GM19438 (cell line): ENCODE data around the gene GALNTL6.
"Not testable (repeated sequence)": the region's sequence is repeated elsewhere in the genome, so short reads cannot be mapped to it uniquely, and the experiment has no call there.

Experiments used
- ATAC-seq: cut with Tn5 transposase; IDR thresholded peaks from one replicate; pipeline ENCODE4 v1.9.1; 2021; ENCODE audit warnings: low read depth; ENCODE audit not compliant: unreplicated experiment

GALNTL6 gene

DNA sequence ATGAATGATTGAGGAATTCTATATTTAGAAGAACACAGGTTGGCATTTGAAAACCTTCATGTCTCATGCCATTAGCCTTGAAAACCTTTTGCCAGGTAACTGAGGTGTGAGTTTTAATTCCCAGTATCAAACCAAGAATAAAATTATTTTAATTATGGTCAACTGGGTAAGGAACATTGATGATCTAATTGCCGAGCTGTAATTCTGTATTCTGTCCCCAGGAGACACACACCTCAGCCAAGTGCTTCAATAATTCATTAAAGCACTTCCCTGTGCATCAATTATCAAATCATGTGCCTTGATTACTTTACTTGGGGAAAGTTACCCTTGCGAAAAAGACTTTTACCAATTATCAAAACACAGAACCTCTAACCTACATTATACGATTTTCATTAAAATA lies 1023.5 kb downstream of the GALNTL6 start:
- no peak for ATAC-seq

DNA sequence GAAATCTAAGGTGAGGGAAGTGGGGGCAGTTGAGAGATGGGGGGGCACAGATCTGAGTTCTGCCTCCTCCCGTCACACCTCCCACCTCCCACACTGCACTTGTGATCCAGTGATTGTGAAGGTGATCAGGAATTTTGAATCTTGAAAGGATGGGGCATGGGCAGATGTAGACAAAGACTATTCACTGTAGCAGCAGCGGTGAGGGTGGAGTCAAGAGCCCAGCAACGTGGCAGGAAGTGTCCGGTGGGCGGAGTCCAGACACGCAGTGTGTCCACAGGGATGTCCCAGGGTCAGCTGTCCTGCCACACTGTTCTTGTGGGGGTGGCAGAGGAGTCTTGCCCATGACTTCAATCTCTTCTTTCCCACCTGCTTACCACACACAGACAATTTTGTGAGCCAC lies 1024.9 kb downstream of the GALNTL6 start:
- ATAC-seq, result no peak

DNA sequence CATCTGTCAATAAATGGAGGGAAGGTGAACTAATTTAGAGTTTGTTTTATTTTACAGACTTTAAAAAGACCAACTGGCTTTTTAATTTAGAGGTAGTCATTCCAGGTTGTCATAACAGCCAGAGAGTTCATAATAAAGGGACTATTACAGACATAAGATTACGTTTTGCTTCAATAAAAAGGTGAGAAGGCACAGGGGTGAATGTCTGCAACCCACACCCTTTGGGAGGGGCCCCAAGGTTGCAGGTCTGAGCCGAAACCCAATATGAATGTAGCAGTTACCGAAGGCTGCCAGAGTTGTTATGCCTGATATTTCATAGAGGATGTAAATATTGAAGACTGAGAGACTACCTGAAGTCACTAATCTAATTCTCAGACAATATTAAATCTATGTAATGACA lies 1025.7 kb downstream of the GALNTL6 start:
- ATAC-seq, result no peak

DNA sequence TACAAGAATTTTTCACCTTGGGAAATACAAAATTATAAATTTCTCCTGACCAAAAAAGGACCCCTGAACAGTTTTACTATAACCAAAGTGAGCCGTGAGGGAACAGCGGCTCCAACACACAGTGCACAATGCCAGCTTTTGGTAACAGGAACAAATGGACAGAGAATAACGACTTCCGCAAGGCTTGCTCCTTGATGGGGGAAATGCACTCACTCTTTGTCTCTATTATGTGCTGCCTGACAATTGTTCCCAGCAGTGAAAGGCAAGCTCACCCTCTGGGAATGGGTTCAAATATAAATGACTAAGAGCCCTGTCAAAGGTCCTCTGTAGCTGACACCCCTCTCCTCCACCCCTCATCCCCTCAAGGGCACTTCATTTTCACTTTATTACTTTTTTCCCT lies 1029.6 kb downstream of the GALNTL6 start:
- no peak for ATAC-seq

DNA sequence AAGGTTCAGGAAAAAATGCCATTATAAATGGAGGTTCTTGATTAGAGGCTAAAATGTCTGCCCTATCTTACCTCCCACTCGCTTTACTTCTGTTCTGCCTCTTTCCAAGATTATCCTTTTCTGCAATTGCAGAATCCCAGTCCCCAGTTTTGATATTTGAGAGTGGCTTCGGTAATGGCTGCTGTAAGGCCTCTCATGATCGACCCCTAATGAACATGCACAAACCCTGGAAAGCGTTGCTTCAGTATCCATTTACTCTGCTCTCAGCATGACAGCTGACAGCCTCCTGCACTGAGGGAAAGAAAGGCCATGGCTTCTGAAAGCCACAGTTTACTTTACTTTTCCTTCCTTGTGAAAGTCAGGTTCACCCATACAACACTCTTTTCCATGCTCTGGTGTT lies 1030.0 kb downstream of the GALNTL6 start:
- no peak for ATAC-seq

DNA sequence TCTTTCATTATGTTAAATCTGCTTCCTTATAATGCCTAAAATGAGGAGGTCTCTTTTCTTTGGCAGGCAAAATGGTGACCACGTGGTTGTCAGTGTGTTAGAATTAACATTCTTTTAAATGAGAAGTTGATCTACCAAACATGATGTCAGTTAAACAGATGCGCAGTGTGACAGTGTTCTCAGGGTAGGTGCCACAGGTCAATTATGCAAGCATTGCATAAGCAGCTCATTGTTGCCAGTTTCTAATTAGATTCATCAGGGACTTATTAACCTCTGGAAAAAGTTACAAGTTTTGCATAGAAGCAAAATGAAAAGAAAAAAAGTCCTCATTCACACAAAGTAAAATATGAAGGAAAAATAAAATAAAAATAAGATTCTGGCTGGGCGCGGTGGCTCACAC lies 1031.4 kb downstream of the GALNTL6 start:
- ATAC-seq, result no peak

DNA sequence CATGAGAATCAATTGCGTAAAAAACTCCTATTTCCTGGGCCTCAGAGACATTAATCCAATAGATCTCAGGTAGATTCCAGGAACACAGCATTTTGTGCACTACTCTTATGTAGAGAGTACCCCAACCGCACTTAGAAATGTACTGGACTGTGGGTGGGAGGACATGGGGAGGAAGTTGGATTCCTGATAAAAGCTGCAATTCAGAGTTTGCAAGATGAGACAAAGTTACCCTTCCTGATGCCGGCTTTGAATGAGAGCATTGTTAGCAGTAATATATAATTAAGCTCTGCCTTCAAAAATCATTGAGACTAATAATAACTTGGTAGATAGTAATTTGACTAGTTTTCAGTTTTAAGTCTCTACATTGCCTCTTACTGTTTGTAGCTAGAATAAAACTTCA lies 1032.1 kb downstream of the GALNTL6 start:
- no peak for ATAC-seq

DNA sequence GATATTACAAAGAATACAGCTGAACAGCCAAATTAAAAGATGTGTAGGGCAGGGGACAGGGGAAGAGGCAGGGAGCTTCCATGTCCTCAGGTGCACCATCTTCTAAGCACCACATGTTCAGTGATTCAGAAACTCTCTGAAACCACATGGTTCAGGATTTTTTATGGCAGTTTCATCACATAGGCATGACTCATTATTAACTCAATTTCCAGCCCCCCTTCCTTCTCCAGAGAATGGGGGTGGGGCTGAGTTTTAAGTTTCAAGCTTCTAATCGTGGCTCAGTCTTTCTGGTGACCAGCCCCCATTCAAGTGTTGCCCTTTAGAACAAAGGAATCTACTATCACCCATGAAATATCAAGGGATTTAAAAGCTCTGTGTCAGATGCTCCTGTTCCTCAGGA lies 1037.6 kb downstream of the GALNTL6 start:
- ATAC-seq, result no peak

DNA sequence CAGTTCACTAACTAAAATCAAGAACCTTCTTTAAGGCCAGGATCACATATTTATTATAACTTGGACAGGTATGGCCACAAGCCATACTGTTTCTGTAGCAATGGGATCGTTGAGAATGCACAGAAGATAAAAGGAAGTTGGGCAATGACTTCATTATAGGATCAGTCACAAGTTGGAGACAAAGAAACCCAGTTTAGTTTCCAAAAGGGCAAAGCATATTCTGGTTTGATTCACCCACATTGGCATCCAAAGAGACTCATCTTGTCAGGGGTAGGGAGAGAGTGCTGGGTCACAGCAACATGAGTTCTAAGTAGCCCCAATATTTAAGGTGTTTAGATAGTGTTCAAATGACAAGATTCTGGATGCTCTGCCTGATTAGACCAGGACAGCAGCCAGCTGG lies 1038.3 kb downstream of the GALNTL6 start:
- ATAC-seq, result no peak

DNA sequence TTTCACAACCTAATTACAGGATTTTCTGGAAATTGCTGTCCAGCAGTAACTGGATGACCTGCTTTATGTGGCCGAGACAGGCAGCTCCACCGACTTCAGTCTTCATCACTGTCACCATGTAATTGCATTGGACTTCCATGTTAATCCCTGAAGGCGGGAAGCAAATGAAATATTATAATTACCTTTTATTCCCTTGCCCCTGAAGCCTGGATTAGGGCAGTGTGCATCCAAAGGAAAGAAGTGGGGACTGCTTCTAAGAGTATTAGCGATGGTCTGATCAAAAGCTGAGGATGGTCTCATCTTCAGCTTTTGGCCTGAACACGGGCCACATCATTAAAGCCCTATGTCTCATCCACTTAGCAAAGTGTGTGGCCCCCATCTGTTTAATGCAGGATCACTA lies 1043.8 kb downstream of the GALNTL6 start:
- ATAC-seq, result no peak

DNA sequence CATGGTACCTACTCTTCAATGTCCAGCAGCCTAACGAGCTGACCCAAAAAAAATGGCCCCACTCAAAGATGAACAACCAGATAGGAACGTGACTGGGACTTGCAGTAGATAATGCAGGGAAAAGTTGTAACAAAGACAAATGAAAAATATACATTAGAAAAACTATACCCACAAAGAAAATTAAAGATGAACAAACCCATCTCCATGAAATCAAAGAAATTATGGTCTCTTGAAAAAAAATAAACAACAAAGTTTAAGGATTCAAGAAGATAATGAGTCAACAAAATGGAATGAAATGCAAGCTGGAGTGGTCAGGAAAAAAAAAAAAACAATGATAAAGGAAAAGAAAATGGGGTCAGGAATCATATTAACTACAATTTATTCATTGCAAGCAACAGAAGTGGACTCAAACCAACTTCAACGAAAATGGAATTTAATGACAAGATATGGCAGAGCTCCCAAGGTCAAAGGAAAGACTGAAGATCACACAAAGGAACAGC lies 1045.6 kb downstream of the GALNTL6 start:
- ATAC-seq, result no peak

DNA sequence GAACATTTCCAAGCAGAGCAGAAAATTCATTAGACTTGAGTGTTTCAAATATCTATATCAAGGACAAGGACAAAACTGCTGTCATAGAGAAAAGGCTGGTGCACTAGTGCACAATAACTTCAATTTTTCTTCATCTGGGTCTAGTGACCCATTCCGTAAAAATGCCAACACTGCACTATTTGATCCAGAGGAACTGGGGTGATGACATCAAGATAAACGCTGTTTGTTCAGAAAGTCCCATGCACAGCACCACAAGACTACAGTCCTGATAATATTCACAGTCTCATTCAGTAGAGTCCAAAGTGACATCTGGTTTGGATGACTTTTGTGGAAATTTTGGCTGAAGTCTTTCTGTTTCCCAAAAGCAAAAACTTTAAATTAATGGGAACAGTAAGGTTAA lies 1051.9 kb downstream of the GALNTL6 start:
- ATAC-seq, result no peak

DNA sequence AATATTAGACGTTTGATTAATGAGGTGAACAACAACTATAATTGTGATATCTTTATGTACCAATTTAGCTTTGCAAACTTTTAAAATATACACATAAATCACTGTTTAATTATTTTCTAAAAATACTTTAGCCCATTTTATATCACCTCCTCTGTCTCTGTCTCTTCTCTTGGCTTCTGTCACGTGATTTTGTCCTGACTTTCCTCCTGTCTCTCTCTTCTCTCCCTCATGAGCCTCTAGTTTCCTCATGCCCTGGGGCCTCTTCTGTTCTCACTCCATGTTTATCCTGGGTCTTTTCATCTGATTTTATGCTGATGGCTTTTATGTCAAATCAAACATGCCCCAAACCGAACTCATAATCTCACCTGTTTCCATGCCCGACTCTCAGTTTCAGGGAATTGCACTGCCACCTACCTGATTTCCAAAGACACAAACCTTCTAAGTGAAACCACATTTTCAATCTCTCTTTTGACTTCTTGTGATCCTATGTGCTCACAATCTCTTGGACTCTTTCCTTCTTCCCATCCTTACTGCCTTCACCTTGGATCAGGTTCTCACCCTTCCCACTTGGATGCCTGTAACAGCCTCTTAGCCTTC lies 1052.4 kb downstream of the GALNTL6 start:
- no peak for ATAC-seq

DNA sequence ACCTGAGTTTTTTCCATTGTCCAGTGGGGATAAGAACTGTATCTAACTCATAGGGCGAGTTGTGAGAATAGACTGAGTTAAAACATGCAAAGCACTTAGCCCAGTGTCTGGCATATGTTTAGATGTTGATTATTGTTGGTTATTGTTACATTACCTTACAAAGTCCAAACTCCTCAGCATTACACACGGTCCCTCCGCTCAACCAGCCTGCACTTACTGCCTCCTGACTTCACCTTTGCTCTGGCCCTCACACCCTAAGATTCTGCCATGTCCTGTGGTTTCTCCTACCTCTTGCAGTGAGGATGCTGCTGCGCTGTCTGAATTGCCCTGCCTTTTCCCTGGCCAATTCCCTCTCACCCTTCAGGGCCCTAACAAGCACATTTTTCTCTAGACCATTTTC lies 1053.2 kb downstream of the GALNTL6 start:
- ATAC-seq, result no peak

DNA sequence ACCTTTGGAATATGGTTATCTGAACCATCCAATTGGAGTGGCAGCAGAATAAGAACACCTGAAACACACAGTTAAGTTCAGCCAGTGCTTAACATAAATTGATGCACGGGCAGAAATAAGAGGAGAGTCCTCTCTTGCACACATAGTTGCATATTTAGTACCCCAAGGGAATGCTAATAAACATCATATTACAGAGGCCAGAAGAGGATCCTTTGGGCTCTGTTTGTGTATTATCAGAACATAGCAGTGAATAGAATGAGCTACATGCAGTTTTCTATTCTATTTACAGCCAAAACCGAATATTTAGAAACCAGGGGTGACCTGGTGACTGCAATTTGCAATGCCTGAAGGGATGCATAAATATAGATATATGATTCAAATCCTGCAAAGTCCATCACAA lies 1054.6 kb downstream of the GALNTL6 start:
- no peak for ATAC-seq

DNA sequence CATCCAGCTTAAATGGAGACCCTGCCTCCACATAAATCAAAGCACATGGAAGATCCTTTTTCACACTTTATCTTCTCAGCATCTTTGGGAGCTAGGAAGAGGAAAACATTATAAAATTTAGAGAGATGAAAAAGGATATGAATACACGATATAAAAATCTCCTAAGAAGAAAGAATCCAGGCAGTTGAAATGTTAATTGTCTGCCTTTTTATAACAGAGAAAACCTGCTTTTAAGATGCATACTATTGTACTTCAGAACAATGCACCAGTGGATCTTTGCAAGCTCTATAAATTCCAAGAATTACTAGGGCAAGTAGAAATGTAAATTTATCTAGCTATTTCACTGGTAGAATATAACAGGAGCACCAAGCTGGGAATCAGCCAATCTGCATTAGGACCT lies 1055.1 kb downstream of the GALNTL6 start:
- no peak for ATAC-seq

DNA sequence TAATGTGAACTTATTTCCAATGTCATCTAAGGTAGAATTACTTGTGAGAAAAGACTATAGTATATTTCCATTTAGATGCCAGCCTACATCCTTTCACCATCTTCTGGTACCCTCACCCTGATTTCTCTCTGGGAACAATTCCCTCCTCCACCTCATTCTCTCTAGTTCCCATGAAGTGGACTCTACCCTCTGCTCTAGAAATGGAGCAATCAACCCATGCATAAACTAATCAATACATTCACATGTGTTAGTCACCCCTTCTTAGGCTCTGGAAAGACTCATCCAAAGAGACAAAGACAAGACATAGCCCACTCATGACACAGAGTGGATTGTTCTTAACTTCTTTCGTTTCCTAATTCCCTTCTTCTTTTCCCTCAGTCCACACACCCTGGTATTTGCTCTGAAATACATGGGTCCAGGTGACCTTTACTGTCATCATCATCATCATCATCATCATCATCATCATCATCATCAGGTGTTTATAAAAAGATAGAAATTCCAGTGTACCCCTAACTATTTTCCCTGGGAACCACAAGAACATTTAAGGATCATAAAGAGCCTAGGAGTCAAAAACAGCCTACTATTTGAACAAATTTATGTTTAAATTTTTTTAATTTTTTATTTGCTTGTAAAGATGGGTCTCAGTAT lies 1056.5 kb downstream of the GALNTL6 start:
- ATAC-seq, result no peak

DNA sequence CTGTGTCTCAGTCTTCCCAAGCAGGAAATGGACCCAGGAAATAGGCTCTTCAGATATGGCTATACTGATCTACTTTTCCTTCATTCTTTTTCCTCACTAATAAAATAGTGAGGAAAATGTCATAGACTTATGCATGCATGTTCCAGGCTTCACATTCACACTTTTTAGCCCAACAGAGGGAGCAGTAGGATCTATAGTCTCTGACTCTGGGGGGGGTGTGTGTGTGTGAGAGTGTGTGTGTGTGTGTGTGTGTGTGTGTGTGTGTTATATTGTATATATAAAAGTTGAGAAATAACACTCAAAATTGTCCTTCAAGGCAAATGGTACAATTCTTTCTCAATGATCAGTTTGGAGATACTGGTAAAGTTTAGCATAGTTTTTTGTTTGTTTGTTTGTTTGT lies 1058.2 kb downstream of the GALNTL6 start:
- ATAC-seq, result no peak

DNA sequence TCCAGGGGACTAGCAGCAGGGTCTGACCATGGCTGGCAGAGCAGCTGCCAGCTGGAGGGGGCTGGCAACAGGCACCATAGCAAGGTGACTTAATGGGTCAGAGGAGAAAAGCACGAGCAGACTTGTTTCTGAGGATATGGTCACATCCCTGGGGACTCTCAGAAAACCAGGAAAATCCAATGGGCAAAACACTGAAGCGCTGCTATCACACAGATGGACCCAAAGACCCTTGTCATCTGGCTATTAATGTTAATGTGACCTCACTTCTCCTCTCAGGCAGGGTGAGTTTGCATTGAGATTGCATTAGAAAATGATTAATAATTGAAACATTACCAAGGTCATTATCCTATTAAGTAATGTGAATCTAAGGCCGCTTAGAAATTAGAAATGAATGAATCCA lies 1061.7 kb downstream of the GALNTL6 start:
- ATAC-seq, result no peak

DNA sequence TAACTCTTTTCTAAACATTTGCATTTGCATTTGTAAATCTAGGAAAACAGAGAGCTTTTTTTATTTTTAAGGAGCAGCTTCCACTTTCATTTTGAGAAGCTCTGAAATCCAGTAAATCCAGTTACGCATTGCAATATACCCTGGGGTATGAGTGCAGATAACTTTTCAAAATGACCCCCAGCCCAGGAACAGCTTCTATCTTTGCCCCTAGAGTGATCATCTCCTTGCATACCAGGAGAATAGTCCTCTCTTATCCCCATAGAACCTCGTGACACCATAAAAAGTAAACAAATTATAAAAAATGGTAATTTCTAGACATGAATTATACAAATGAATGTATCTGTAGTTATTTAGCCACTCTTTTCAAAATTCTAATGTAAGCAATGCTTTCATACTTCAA lies 1063.2 kb downstream of the GALNTL6 start:
- no peak for ATAC-seq

DNA sequence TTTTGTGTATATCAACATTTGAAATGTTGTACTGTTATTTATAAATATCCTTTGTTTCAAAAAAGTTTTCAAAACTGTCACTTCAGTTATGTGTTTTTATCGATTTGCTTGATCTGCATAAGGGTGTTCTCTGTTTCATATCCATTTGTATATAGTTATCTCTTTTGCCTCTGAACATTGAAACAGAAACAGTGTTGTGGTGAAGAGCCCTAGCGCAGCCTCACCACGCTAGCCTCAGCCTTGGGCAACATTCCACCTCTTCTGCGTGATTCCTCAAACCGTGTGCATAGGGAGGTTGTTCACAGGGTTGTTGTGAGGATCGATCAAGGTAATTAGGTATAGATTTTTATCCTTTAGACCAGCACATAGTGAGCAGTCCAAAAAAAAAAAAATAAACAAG lies 1068.4 kb downstream of the GALNTL6 start:
- ATAC-seq, result no peak

DNA sequence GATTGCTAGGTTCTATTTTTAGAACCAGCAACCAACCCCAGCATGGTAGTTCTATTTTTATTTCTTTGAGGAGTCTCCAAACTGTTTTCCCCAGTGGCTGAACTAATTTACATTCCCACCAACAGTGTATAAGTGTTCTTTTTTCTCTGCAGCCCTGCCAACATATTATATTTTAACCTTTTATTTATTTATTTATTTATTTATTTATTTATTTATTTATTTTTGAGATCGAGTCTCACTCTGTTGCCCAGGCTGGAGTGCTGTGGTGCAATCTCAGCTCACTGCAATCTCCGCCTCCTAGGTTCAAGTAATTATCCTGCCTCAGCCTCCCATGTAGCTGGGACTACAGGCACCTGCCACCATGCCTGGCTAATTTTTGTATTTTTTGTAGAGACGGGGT lies 1074.2 kb downstream of the GALNTL6 start:
- not testable (repeated sequence) for ATAC-seq

DNA sequence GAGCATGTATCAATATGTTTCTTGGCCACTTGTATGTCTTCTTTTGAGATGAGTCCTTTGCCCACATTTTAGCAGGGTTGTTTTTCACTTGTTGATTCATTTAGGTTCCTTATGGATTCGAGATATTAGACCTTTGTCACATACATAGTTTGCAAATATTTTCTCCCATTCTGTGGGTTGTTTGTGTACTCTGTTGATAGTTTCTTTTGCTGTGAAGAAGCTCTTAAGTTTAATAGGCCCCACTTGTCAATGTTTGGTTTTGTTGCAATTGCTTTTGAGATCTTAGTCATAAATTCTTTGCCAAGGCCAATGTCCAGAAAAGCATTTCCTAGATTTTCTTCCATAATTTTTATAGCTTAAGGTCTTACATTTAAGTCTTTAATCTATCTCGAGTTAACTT lies 1074.8 kb downstream of the GALNTL6 start:
- no peak for ATAC-seq
